Measurements from ENCODE around the gene NBEA.

NBEA gene

GRCh38 chr13:35165205-35165604 is 223.1 kb downstream of the NBEA start:
- DNase-seq (ENCODE audit: low spot score): no peak

GRCh38 chr13:35179494-35179893 is 237.4 kb downstream of the NBEA start:
- no peak for DNase-seq (ENCODE audit: low spot score)

DNA sequence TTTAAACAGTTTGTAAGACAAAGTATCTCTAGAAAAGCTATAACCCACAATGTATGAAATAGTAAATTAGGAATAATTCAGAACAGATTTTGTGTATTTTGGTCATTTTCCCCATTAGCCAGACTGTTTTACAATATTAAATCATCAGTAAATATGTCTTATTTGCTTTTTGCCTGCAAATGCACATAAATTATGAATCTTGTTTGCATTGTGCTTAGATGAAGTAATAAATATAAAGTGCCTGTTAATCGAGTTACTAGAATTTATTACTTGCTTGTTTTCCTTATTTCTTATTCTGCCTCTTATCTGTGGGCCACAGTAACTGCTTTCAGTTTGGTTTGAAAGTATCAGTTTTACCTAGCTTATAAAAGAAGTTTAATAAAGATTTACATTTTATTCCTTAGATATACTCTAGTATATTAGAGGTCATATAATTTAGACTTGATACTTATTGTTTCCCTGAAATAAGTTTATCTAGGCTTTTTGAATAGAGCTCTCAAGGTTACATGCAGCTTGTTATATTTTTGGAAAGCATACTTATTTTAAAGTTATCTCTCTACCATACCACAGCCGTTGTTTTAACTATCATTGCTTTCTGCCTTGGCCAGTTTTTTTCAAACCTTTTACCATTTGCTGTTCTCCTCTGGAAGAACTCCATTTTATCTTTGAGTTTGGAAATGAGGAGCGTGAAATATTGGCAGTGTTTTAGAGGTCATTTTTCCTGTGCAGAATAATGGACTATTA is 238.0 kb downstream of the NBEA start:
- no peak for DNase-seq (ENCODE audit: low spot score)

GRCh38 chr13:35190241-35190640 is 248.2 kb downstream of the NBEA start:
- DNase-seq (ENCODE audit: low spot score): no peak

DNA sequence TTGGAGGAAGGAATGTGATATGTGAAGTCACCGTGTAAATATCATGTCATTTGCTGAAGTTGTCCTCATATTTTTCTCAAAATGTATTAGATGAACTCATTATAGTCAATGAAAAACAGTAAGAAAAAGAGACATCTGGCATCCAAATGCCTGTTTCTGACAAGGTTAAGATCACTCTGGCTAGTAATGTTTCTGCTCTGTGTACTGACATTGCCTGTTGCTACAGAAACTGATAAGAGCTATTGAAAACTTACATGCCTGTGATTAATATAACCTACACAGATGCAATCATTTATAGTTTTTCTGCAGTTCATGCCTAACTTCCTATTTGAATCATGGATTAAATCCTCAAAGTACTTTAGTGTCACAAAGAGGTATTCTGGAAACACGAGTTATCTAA is 249.8 kb downstream of the NBEA start:
- DNase-seq (ENCODE audit: low spot score): no peak

DNA sequence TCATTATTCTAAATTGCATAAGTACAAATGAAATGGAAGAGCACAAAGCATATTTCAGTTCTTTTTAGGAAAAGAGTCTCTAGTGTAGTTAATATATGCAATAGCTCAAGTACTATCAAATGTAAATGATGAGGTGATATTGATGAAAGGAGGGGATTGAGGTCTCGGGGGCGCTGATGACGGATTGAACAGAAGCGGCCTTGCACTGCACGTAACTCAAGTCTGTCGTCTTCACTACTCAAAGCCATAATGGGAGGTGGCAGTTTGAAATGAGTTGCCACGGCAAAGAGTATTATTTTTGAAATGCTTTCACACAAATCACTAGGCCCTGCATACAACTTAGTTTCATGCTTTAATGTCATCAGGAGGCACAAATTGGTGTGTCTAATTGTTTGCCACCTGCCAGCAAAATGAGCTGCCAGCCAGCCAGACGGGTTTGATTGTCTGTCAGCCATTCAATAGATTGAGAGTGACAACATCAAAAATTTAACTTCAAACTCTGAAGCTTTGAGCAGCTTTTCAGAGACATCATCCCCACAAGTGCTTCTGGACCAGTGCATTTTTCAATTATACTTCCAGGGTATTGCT is 256.6 kb downstream of the NBEA start:
- no peak for DNase-seq (ENCODE audit: low spot score)

- DNase-seq (ENCODE audit: low spot score): no peak
Observed at GRCh38 chr13:35208587-35208986, 266.5 kb downstream of the NBEA start.

DNA sequence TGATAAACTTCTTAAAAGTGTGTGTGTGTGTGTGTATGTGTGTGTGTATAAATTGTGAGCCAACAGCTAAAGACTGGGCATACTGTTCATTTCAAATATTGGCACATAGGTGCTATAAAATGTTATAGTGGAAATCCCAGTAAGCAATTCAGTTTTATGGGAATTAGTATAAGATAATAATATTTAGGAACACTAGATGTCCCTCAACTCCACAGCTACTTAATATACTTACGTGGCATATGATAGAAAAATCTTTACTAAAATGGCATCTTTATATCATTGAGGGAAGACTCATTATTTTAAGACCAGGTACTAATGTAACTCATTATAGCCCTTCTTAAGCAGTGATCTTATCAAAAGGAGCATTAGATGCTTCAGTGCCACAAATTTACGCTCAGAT is 268.2 kb downstream of the NBEA start:
- no peak for DNase-seq (ENCODE audit: low spot score)

DNA sequence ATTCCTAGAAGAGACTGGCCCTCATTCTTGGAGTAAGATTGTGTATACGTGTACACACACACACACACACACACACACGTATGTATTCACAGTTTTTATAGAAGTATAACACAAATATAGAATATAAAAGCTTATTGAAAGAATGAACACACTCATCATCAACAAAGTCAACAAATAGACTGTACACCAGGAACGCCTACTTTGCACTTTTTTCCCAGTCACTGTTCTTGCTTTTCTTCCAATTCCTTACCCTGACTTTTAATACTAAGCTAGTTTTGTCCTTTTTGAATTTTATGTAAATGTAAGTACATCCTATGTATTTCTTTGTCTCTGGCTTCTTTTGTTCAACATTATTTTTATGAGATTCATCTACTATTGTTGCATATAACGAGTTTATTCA is 269.9 kb downstream of the NBEA start:
- no peak for DNase-seq (ENCODE audit: low spot score)

- no peak for DNase-seq (ENCODE audit: low spot score)
Observed at GRCh38 chr13:35213911-35214310, 271.8 kb downstream of the NBEA start.

- no peak for DNase-seq (ENCODE audit: low spot score)
Observed at GRCh38 chr13:35216131-35216530, 274.1 kb downstream of the NBEA start.

- DNase-seq (ENCODE audit: low spot score): no peak
Observed at GRCh38 chr13:35219021-35219420, 277.0 kb downstream of the NBEA start.

DNA sequence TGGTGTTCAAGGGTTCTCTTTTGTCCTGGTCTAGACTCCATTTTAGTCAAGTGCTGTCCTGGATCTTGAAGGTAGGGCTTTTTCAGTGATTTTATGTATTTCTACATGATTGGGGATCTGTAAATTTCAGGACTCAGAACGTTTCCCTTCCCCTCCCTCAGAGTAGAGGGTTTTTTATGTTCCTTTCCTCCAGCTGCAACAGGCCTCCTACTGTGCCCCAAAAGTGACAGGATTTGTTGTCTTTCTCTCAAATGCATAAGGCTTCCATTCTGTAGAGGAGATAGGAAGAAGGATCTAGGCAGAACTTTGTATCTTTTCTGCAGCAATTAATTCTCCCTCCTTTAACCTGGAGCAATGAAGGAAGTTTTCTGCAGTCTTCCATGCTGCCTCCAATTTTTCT is 283.1 kb downstream of the NBEA start:
- DNase-seq (ENCODE audit: low spot score): no peak

- DNase-seq (ENCODE audit: low spot score): no peak
Observed at GRCh38 chr13:35225582-35225981, 283.5 kb downstream of the NBEA start.

- DNase-seq (ENCODE audit: low spot score): no peak
Observed at GRCh38 chr13:35228536-35228935, 286.5 kb downstream of the NBEA start.

GRCh38 chr13:35231426-35231825 is 289.4 kb downstream of the NBEA start:
- no peak for DNase-seq (ENCODE audit: low spot score)

DNA sequence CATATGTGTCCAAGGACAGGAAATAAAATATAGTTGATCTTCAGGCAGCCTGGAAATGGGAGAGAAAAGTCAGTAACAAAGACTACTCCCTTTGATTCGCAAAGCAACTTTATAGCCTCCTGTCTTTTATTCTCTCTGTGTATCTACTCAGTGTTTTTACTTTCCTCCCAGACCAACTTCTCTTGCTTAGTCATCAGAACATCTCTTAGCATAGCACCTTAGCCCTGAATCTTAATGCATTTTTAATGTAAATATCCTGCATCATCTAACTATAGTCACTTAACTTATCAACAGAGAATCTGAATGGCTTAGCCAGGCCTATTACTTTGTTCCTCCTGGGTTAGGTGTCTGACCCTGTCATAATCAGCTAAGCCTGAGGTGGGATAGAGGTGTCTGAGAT is 296.2 kb downstream of the NBEA start:
- no peak for DNase-seq (ENCODE audit: low spot score)

DNA sequence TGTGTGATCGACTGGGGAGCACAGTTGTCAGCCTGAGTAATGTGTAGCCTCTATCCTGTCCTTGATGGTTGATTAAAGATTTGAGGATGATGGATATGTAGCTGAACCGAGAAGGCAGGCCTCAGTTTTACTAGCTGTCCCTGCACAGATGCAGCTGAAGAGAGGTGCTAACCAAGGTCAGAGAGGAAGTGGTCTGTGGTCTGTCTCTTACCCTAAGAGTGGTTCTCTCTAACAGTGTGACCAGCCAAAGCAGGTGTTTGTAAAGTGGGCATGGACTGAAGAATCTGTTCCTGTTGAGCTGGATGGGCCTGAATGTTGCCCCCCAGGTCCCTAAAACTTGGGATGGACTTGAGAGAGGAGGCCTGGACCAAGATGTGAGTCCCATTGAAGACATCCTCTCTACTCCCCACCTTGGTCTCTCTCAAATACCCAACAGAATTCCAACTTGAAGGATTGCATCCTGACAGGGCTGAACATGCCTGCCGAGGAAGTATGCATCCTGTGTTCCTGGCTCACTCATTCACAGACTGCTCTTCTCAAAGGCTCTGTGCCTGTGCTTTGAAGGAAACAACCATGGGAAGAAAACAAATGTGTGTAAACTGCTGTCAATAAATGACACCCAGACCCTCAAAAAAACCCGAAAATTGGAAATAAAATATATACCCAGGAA is 310.6 kb downstream of the NBEA start:
- no peak for DNase-seq (ENCODE audit: low spot score)

- peak; percentile 19 for DNase-seq (ENCODE audit: low spot score)
Observed at GRCh38 chr13:35255241-35255640, 313.2 kb downstream of the NBEA start.

DNA sequence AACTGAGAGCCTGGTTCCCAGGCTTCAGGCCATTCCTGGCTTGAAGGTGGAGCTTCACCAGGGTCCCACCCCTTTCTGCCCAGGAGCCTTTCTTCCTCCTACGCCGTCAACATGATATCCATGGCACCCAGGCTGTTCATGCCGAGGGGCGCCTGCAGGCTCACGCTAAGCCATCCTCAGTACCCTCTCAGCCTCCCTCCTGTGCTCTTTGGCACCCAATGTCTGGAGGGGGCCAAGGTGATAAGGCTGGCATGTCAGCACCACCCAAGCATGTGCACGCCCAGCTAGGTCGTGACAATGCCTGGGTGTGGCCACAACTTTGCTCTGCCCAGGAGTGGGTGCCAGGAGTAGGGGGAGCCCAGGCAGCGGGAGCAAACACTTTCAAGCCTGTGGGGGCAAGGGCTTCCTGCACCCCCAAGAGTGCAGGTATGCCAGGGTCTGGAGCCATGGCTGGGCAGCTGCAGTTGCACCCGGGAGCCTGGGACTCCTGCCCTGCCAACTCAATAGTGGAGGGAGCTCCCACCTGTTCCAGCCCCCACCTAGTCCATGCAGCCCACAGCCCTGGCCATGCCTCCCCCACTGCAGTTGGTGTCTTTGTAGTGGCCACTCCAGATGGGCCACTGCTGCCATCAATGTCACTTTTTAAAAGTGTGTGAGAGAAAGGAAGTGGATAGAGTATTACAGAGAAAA is 314.5 kb downstream of the NBEA start:
- DNase-seq (ENCODE audit: low spot score): peak; percentile 26

DNA sequence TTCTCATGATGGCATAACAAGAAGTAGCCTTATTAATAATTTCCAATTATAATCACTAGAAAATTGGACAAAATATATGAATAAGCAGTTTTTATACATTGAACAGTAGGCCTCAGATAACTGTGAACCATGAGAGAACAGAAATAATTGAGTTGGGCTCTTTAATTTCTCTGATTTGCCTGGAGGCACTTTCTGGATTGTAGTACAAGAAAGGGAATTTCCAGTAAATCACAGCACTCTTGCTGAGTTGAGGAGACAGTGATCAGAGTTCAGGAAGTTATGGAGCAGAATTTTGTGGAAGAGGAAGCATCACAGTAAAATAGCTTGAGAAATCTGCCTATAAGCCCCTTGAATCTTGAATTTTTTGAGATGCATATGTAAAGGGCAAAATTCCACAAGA is 318.2 kb downstream of the NBEA start:
- DNase-seq (ENCODE audit: low spot score): no peak

DNA sequence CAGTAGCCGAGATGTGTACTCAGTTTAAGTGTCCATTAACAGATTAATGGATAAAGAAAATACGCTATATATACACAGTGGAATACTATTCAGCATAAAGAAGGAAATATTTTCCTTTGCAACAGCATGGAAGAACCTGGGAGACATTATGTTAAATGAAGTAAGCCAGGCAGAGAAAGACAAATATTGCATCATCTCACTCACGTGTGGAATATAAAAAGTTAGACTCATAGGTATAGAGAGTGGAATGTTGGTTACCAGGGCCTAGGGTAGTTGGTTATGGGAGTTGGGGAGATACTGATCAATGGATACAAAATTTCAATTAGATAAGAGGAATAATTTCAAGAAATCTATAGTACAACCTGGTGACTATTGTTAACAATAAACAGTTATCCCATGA is 324.3 kb downstream of the NBEA start:
- DNase-seq (ENCODE audit: low spot score): no peak

GRCh38 chr13:35278917-35279316 is 336.8 kb downstream of the NBEA start:
- DNase-seq (ENCODE audit: low spot score): no peak

Measured in ecto neural progenitor cell (in vitro differentiated cells).